H9 (cell line): ENCODE results near the gene GNB4. TPM values are rescaled to one million over a fixed set of nuclear protein-coding genes. Genes with fewer than 3 reads are reported as not detected.
A peak's percentile ranks its signal among the peaks of the same experiment; 100 is the strongest.

Experiments
- DNase-seq: peaks from one replicate; pipeline ENCODE4 v3.0.0-alpha.2; 2017
- H2AFZ ChIP-seq: one replicate; pipeline ENCODE4 v1.6.1; 2013; ENCODE audit warnings: mild to moderate bottlenecking, low read length, control low read depth, moderate library complexity
- H2AK5ac ChIP-seq: 2 replicates; pipeline ENCODE4 v1.6.1; 2013; ENCODE audit warnings: low read length, control low read depth, mixed read lengths; ENCODE audit not compliant: insufficient read length
- H2BK120ac ChIP-seq: one replicate; pipeline ENCODE4 v1.6.1; 2013; ENCODE audit warnings: low read depth, mild to moderate bottlenecking, low read length, control low read depth, inconsistent platforms; ENCODE audit not compliant: poor library complexity, severe bottlenecking
- H2BK12ac ChIP-seq: 2 replicates; pipeline ENCODE4 v1.6.1; 2013; ENCODE audit warnings: low read length, control low read depth, mixed read lengths, low read depth; ENCODE audit not compliant: insufficient read length
- H2BK15ac ChIP-seq: 2 replicates; pipeline ENCODE4 v1.6.1; 2013; ENCODE audit warnings: low read depth, low read length, control low read depth
- H2BK20ac ChIP-seq: one replicate; pipeline ENCODE4 v1.6.1; 2013; ENCODE audit warnings: low read depth, mild to moderate bottlenecking, low read length, control low read depth, inconsistent platforms; ENCODE audit not compliant: poor library complexity, severe bottlenecking
- H2BK5ac ChIP-seq: 2 replicates; pipeline ENCODE4 v1.6.1; 2013; ENCODE audit warnings: low read length, control low read depth, mixed read lengths; ENCODE audit not compliant: insufficient read length
- H3K14ac ChIP-seq: 2 replicates; pipeline ENCODE4 v1.6.1; 2013; ENCODE audit warnings: low read length, control low read depth; ENCODE audit not compliant: insufficient read depth
- H3K18ac ChIP-seq: 2 replicates; pipeline ENCODE4 v1.6.1; 2013; ENCODE audit warnings: low read depth, mild to moderate bottlenecking, mixed read lengths, low read length, control low read depth; ENCODE audit not compliant: insufficient read length
- H3K23ac ChIP-seq: 2 replicates; pipeline ENCODE4 v1.6.1; 2013; ENCODE audit warnings: low read length, control low read depth, mixed read lengths, low read depth; ENCODE audit not compliant: insufficient read length
- H3K23me2 ChIP-seq: 2 replicates; pipeline ENCODE4 v1.6.1; 2013; ENCODE audit warnings: low read depth, mild to moderate bottlenecking, mixed read lengths, low read length, control low read depth; ENCODE audit not compliant: insufficient read length, poor library complexity, severe bottlenecking
- H3K27ac ChIP-seq: 2 replicates; pipeline ENCODE4 v1.5.1; 2013; ENCODE audit warnings: low read length, control low read depth, mixed read lengths, low read depth; ENCODE audit not compliant: insufficient read length
- H3K27me3 ChIP-seq: 2 replicates; pipeline ENCODE4 v1.6.1; 2013; ENCODE audit warnings: low read length, control low read depth, inconsistent platforms; ENCODE audit not compliant: insufficient read depth
- H3K4ac ChIP-seq: 2 replicates; pipeline ENCODE4 v1.6.1; 2013; ENCODE audit warnings: low read depth, mild to moderate bottlenecking, control low read depth, inconsistent platforms, low read length, moderate library complexity
- H3K4me1 ChIP-seq: 2 replicates; pipeline ENCODE4 v1.6.1; 2013; ENCODE audit warnings: low read length, control low read depth, inconsistent platforms; ENCODE audit not compliant: insufficient read depth
- H3K4me2 ChIP-seq: 2 replicates; pipeline ENCODE4 v1.6.1; 2013; ENCODE audit warnings: low read length, control low read depth, mixed read lengths; ENCODE audit not compliant: insufficient read length, insufficient read depth
- H3K56ac ChIP-seq: 2 replicates; pipeline ENCODE4 v1.6.1; 2013; ENCODE audit warnings: low read depth, mild to moderate bottlenecking, mixed read lengths, low read length, control low read depth; ENCODE audit not compliant: insufficient read length
- H3K79me1 ChIP-seq: 2 replicates; pipeline ENCODE4 v1.6.1; 2013; ENCODE audit warnings: low read depth, mild to moderate bottlenecking, moderate library complexity, low read length, control low read depth, inconsistent platforms; ENCODE audit not compliant: insufficient read depth, poor library complexity, severe bottlenecking
- H3K79me2 ChIP-seq: 2 replicates; pipeline ENCODE4 v1.6.1; 2013; ENCODE audit warnings: low read length, control low read depth, inconsistent platforms; ENCODE audit not compliant: insufficient read depth
- H3K9ac ChIP-seq: 2 replicates; pipeline ENCODE4 v1.6.1; 2013; ENCODE audit warnings: low read length, control low read depth, mixed read lengths; ENCODE audit not compliant: insufficient read length; ENCODE audit errors: extremely low read depth
- H3K9me3 ChIP-seq: one replicate; pipeline ENCODE4 v1.6.1; 2013; ENCODE audit warnings: low read depth, low read length, inconsistent platforms; ENCODE audit not compliant: control insufficient read depth
- H3T11ph ChIP-seq: one replicate; pipeline ENCODE4 v1.6.1; 2013; ENCODE audit warnings: mild to moderate bottlenecking, low read length, control low read depth, inconsistent platforms
- H4K20me1 ChIP-seq: one replicate; pipeline ENCODE4 v1.6.1; 2013; ENCODE audit not compliant: control insufficient read depth, insufficient read length, insufficient read depth
- H4K5ac ChIP-seq: 2 replicates; pipeline ENCODE4 v1.6.1; 2013; ENCODE audit warnings: low read depth, mild to moderate bottlenecking, mixed read lengths, low read length, control low read depth; ENCODE audit not compliant: insufficient read length
- H4K8ac ChIP-seq: replicated peaks from 2 replicates; pipeline ENCODE4 v1.6.1; 2013; ENCODE audit warnings: low read length, control low read depth, mixed read lengths, low read depth; ENCODE audit not compliant: insufficient read length
- H4K91ac ChIP-seq: 2 replicates; pipeline ENCODE4 v1.6.1; 2013; ENCODE audit warnings: low read depth, mild to moderate bottlenecking, moderate library complexity, mixed read lengths, low read length, control low read depth; ENCODE audit not compliant: insufficient read length
- H3K27ac Mint-ChIP-seq, 3 experiments: 2 replicates in 2 of 3; 3 replicates in 1 of 3; pipeline ENCODE4 v1.8.0; 2020 to 2021; ENCODE audit warnings: mixed read lengths in 3 of 3, mild to moderate bottlenecking in 1 of 3, moderate library complexity in 1 of 3
- H3K27me3 Mint-ChIP-seq: 2 replicates; pipeline ENCODE4 v1.8.0; 2021; ENCODE audit warnings: low read depth, mild to moderate bottlenecking, moderate library complexity, mixed read lengths
- H3K36me3 Mint-ChIP-seq, 3 experiments: 2 replicates in 2 of 3; 3 replicates in 1 of 3; pipeline ENCODE4 v1.8.0; 2020 to 2021; ENCODE audit warnings: low read depth in 3 of 3, mixed read lengths in 3 of 3; ENCODE audit not compliant: insufficient read depth in 1 of 3
- H3K4me1 Mint-ChIP-seq, 2 experiments: 2 replicates each; pipeline ENCODE4 v1.8.0; 2020; ENCODE audit warnings: mixed read lengths in 2 of 2
- H3K4me3 Mint-ChIP-seq, 2 experiments: 2 replicates in 1 of 2; 3 replicates in 1 of 2; pipeline ENCODE4 v1.8.0; 2020 to 2021; ENCODE audit warnings: mild to moderate bottlenecking in 2 of 2, mixed read lengths in 2 of 2, moderate library complexity in 1 of 2
- H3K9me3 Mint-ChIP-seq, 2 experiments: 2 replicates in 1 of 2; 3 replicates in 1 of 2; pipeline ENCODE4 v1.8.0; 2020; ENCODE audit warnings: mild to moderate bottlenecking in 2 of 2, mixed read lengths in 2 of 2, moderate library complexity in 1 of 2
- WGBS: extraction: QIAGEN DNeasy Blood & Tissue Kit; methylation state at CpG from one replicate; pipeline ENCODE4 v1.1.7; 2013; ENCODE audit warnings: missing lambda C conversion rate, low lambda C conversion rate, mixed read lengths; ENCODE audit not compliant: insufficient read length; ENCODE audit errors: extremely low coverage; 5-methylcytosine and 5-hydroxymethylcytosine counted together
- total RNA-seq: library from RNA; stranded (reverse); gene quantifications from 2 replicates; pipeline ENCODE4 v1.2.1, GENCODE V29; 2021
- TF ChIP-seq, protein P1 (sequence below): fragments of 200-600 bp; sonication (generic); conservative IDR thresholded peaks from 3 replicates; pipeline ENCODE4 v1.8.0; 2021; ENCODE audit warnings: antibody characterized with exemption, mild to moderate bottlenecking

The GNB4 gene
- total RNA-seq, 1 experiment from 2014 or later, result 25.0 TPM

DNA sequence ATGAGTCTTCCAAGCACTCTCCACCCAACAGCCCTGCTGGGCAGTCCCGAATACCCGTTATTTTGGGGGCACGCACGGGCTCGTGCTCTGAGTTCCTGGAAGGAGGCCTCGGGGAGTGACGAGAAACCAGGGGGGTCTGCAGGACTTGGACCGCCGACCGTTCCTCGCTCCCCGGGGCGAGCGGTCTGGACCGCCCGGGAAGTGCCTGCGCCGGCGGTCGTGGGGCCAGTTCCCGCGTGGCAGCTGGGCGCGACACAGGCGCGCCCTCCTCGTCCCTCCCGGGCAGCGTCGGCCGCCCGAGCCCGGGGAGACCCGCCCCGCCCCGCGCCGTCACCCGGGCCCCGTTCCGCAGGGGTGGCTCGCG lies 387 bp downstream of the GNB4 start:
- Histone ChIP-seq H3K23me2 (peaks cover 7% of the 10 kb centered on the region), H3K4me1 (peaks cover 10% of the 10 kb centered on the region), H4K5ac (no peak overlapping the region), H3T11ph (no peak overlapping the region), H4K8ac (no peak overlapping the region), H2BK5ac (no peak overlapping the region), H2AFZ (no peak overlapping the region), H3K14ac (peak overlapping the region; percentile 84), H4K20me1 (no peaks in the 10 kb centered on the region), H3K56ac (no peak overlapping the region), H2BK20ac (no peak overlapping the region), H2AK5ac (no peak overlapping the region), H2BK15ac (no peak overlapping the region), H3K4ac (no peak overlapping the region), H3K4me2 (peak overlapping the region; percentile 95), H3K27ac (no peak overlapping the region), H3K23ac (no peak overlapping the region), H3K27me3 (no peaks in the 10 kb centered on the region; the same call in 1 of the 2 replicates), H2BK120ac (no peak overlapping the region), H3K79me1 (no peaks in the 10 kb centered on the region), H4K91ac (no peak overlapping the region), H3K18ac (no peak overlapping the region), H3K9me3 (no peaks in the 10 kb centered on the region), H3K9ac (peak overlapping the region; percentile 40), H2BK12ac (no peak overlapping the region), H3K79me2 (peaks cover 2% of the 10 kb centered on the region; the same call in 1 of the 2 replicates)
- Mint-ChIP-seq H3K9me3 (peaks cover 0 to 3% of the 10 kb centered on the region in 2 experiments; a peak in 2 of 5 replicates), H3K27ac (no peak overlapping the region), H3K36me3 (no peaks in the 10 kb centered on the region; a peak in 2 of 7 replicates), H3K4me1 (peaks cover 44 to 54% of the 10 kb centered on the region in 2 experiments), H3K4me3 (peak overlapping the region; percentile 77 to 92), H3K27me3 (peaks cover 9% of the 10 kb centered on the region)
- no CpG with 5 or more reads among the region's 43 CpGs for WGBS
- DNase-seq, result no peak
- TF ChIP-seq, protein P1, sequence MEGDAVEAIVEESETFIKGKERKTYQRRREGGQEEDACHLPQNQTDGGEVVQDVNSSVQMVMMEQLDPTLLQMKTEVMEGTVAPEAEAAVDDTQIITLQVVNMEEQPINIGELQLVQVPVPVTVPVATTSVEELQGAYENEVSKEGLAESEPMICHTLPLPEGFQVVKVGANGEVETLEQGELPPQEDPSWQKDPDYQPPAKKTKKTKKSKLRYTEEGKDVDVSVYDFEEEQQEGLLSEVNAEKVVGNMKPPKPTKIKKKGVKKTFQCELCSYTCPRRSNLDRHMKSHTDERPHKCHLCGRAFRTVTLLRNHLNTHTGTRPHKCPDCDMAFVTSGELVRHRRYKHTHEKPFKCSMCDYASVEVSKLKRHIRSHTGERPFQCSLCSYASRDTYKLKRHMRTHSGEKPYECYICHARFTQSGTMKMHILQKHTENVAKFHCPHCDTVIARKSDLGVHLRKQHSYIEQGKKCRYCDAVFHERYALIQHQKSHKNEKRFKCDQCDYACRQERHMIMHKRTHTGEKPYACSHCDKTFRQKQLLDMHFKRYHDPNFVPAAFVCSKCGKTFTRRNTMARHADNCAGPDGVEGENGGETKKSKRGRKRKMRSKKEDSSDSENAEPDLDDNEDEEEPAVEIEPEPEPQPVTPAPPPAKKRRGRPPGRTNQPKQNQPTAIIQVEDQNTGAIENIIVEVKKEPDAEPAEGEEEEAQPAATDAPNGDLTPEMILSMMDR, result no peak
